GM21576 (cell line): ENCODE data around the gene POLR3C.

Experiments
- ATAC-seq: cut with Tn5 transposase; IDR thresholded peaks from one replicate; pipeline ENCODE4 v1.9.1; 2021; ENCODE audit warnings: mild to moderate bottlenecking, moderate library complexity; ENCODE audit not compliant: unreplicated experiment

POLR3C gene

GRCh38 chr1:145868232-145868631, 44.2 kb downstream of the POLR3C start:
- no peak for ATAC-seq

GRCh38 chr1:145871994-145872924, 48.3 kb downstream of the POLR3C start:
- no peak for ATAC-seq

- ATAC-seq: no peak
These were observed 50.6 kb downstream of the POLR3C start for GRCh38 chr1:145874646-145875045.

GRCh38 chr1:145877923-145878486, 54.0 kb downstream of the POLR3C start:
- ATAC-seq: no peak

- ATAC-seq: no peak
These were observed 54.7 kb downstream of the POLR3C start for GRCh38 chr1:145878724-145879123.

GRCh38 chr1:145879775-145880174, 55.8 kb downstream of the POLR3C start:
- ATAC-seq: no peak

- no peak for ATAC-seq
These were observed 60.7 kb downstream of the POLR3C start for GRCh38 chr1:145884675-145885074.

- peak; percentile 97 for ATAC-seq
These were observed 61.8 kb downstream of the POLR3C start, which contains the start of gene ANKRD35 for GRCh38 chr1:145885738-145886287. Gene ANKRD35, minus strand, starts transcription at chr1:145885866. Its CDS starts 108 bp downstream, at chr1:145885758.

- no peak for ATAC-seq
These were observed 62.4 kb downstream of the POLR3C start for GRCh38 chr1:145886390-145886789.

GRCh38 chr1:145886816-145887215, 62.8 kb downstream of the POLR3C start:
- ATAC-seq: no peak

- no peak for ATAC-seq
These were observed 63.6 kb downstream of the POLR3C start for GRCh38 chr1:145887631-145888030.

GRCh38 chr1:145889722-145890121, 65.7 kb downstream of the POLR3C start:
- no peak for ATAC-seq

GRCh38 chr1:145891143-145891542, 67.1 kb downstream of the POLR3C start:
- no peak for ATAC-seq

- ATAC-seq: no peak
These were observed 67.8 kb downstream of the POLR3C start for GRCh38 chr1:145891587-145892485.

GRCh38 chr1:145892486-145893087, 68.6 kb downstream of the POLR3C start:
- ATAC-seq: no peak

GRCh38 chr1:145893306-145894055, 69.5 kb downstream of the POLR3C start:
- no peak for ATAC-seq
